Measurements from ENCODE around the gene ITGAL.
"Not testable (repeated sequence)": the region's sequence is repeated elsewhere in the genome, so short reads cannot be mapped to it uniquely, and the experiment has no call there.

The ITGAL gene

DNA sequence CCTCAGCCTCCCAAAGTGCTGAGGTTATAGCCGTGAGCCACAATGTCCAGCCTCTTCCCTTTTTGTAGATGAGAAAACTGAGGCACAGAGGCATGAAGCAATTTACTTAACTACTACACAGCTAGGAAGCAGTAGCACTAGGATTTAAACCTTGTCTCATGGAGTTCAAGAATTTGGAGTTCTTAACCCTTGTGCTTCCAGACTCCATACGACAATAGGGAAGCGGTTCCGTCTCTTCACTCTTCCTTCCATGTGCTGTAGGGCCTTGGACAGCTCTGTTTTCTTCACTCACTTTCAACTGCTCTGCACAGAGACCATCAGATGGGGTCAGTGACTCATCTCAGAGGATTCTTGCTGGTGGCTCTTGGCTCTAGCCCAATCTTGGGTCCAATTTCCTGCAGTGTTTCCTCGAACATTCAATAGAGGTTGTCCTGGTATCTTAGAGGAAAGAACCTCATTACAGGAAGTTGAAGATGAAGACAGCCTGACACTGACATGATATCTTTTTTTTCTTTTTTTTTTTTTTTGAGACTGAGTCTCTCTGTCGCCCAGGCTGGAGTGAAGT lies 19.3 kb downstream of the ITGAL start:
- no peak for DNase-seq (ENCODE audit: low read depth in 2 of 2, low spot score in 1 of 2)

DNA sequence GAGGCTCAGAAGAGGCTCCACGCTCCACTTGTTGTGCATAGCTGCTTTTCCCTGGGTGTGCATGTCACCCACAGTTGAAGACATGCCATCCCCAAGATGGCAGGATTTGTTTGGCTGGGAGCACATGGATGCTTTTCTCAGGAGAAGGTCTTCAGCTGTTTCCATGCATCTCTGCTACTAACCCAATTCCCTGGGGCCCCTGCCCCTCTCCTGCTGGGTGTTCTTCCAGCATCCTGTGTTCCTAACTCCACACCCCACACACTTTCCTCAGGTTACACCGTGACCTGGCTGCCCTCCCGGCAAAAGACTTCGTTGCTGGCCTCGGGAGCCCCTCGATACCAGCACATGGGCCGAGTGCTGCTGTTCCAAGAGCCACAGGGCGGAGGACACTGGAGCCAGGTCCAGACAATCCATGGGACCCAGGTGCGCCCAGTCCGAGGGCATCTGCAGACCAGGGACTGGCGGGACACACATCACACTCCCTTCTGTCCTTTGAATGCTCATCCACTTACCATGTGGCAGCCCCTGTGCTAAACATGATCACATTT lies 21.5 kb downstream of the ITGAL start:
- DNase-seq (ENCODE audit: low read depth in 2 of 2, low spot score in 1 of 2): no peak

DNA sequence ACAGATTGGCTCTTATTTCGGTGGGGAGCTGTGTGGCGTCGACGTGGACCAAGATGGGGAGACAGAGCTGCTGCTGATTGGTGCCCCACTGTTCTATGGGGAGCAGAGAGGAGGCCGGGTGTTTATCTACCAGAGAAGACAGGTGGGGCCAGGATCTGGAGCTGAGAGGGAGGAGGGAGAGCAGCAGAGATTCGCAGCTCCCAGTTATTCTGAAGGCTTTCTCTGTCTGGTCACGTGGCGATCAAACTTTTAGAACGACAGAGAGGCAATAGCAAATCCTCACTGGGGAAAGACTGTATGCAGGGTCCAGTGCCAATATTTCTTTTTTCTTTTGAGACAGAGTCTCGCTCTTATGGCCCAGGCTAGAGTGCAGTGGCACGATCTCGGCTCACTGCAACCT lies 22.2 kb downstream of the ITGAL start:
- DNase-seq (ENCODE audit: low read depth in 2 of 2, low spot score in 1 of 2): no peak

DNA sequence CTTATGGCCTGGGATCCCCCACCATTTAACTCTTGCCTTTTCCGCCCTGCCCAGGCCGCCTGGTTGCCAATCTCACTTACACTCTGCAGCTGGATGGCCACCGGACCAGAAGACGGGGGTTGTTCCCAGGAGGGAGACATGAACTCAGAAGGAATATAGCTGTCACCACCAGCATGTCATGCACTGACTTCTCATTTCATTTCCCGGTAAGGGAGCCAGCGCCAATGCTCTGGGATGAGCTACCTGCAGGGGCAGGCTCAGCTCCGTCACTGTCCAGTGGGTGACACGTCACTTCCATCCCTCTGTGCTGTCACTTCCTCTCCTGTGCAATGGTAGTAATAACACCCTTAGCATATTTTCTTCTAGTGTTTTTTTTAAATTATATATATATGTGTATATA lies 26.7 kb downstream of the ITGAL start:
- no peak for DNase-seq (ENCODE audit: low read depth in 2 of 2, low spot score in 1 of 2)

- DNase-seq (ENCODE audit: low read depth in 2 of 2, low spot score in 1 of 2): no peak
These were observed 31.1 kb downstream of the ITGAL start for GRCh38 chr16:30503403-30504296.

DNA sequence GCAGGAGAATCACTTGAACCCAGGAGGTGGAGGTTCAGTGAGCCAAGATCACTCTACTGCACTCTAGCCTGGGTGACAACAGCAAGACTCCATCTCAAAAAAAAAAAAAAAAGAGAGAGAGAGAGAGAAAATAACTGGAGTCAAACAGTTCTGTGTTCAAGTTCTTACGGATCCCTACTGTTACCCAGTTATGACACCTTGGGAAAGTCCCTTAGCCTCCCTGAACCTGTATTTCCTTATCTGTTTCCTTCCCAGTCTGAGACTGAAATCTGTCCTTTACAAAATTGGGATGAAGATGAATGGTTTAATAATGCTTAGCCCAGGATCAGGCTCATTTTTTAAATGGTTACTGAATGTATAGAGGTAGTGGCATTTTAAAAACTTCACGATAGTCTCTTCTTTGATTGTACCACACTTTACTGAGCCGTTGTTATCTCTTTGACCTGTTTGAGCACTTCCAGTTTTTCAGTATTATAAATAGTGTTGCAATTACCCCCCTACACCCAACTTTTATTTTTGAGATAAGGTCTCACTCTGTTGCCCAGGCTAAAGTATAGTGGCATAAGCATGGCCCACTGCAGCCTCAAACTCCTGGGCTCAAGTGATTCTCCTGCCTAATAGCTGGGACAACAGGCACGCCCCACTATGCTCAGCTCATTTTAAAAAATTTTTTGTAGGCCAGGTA lies 36.7 kb downstream of the ITGAL start:
- no peak for DNase-seq (ENCODE audit: low read depth in 2 of 2, low spot score in 1 of 2)

DNA sequence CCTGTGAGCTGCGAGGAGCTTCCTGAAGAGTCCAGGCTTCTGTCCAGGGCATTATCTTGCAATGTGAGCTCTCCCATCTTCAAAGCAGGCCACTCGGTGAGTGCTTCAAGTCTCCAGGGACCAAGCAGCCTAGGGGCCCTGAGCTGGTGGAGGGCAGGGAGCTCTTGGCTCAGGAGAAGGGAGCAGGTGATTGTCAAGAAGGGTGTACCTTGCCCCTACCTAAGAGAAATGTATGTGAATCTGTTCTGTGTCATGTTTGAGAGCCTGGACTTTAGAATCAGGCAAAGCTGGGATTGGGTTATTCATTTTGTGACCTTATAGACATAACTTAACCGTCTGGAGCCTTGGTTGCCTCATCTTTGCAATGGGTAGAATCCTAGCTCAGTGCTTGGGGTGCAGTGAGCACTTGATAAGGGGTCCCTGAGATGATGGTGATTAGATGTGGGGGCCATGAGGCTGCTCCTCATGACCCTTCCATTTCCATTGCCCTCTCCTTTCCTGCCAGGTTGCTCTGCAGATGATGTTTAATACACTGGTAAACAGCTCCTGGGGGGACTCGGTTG lies 37.9 kb downstream of the ITGAL start:
- DNase-seq (ENCODE audit: low read depth in 2 of 2, low spot score in 1 of 2): no peak

DNA sequence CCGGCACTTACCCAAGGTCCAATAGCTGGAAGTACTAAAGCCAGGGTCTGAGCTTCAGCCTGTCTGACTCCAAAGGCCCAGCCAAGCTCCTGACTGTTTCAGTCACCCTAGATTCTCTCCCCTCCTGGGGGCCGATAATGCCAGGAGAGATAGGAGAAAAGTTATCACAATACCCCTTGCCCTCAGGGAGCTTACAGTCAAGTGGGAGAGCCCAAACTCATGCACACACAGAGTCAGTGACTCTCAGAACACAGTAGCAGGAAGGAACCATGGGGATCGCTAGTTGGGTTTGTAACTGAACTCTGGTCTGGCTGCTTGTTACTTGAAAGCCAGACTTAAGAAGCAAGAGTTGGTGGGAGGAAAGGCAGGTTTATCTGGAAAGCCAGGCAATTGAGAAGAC lies 39.0 kb downstream of the ITGAL start:
- DNase-seq (ENCODE audit: low read depth in 2 of 2, low spot score in 1 of 2): no peak

DNA sequence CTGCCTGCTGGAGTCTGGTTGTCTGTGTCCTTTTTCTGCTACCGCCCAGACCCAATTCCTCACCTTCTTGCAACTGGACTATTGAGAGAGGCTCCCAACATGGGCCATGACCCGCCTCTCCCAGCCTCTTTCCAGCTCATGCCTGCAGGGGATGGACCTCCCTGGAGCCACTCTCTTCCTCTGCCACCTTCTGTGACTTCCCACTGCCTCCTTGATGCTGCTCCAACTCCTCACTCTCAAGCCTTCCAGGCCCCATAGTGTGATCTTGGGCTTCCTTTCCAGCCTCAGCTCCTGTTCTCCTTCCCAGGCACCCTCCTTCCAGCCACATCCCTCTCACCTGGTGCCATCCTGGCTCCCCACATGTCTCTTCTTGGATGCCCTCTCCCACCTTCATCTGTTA lies 42.7 kb downstream of the ITGAL start:
- DNase-seq (ENCODE audit: low read depth in 2 of 2, low spot score in 1 of 2): no peak

DNA sequence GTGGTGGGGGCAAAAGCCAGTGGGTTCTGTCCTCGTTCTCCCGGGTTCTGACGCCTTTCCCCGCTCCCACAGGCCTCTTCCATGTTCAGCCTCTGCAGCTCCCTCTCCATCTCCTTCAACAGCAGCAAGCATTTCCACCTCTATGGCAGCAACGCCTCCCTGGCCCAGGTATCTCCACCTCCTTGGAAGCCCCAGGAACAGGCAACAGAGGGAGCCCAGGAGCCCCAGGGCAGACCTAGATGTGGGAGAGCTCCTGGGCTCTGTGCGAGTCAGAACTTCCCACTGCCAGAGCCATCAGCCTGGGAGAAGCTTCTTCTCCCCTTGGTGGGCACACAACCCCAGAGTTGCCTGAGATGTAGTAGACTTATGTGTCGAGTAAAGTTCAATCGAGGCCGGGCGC lies 46.0 kb downstream of the ITGAL start:
- DNase-seq (ENCODE audit: low read depth in 2 of 2, low spot score in 1 of 2): no peak

GRCh38 chr16:30519120-30520049 lies 46.8 kb downstream of the ITGAL start:
- no peak for DNase-seq (ENCODE audit: low read depth in 2 of 2, low spot score in 1 of 2)

- DNase-seq (ENCODE audit: low read depth in 2 of 2, low spot score in 1 of 2): no peak
These were observed 48.9 kb downstream of the ITGAL start for GRCh38 chr16:30521476-30521872.

- DNase-seq (ENCODE audit: low read depth in 2 of 2, low spot score in 1 of 2): no peak
These were observed 49.5 kb downstream of the ITGAL start for GRCh38 chr16:30521873-30522641.

GRCh38 chr16:30522702-30523463 lies 50.3 kb downstream of the ITGAL start:
- DNase-seq (ENCODE audit: low read depth in 2 of 2, low spot score in 1 of 2): not testable (repeated sequence)

DNA sequence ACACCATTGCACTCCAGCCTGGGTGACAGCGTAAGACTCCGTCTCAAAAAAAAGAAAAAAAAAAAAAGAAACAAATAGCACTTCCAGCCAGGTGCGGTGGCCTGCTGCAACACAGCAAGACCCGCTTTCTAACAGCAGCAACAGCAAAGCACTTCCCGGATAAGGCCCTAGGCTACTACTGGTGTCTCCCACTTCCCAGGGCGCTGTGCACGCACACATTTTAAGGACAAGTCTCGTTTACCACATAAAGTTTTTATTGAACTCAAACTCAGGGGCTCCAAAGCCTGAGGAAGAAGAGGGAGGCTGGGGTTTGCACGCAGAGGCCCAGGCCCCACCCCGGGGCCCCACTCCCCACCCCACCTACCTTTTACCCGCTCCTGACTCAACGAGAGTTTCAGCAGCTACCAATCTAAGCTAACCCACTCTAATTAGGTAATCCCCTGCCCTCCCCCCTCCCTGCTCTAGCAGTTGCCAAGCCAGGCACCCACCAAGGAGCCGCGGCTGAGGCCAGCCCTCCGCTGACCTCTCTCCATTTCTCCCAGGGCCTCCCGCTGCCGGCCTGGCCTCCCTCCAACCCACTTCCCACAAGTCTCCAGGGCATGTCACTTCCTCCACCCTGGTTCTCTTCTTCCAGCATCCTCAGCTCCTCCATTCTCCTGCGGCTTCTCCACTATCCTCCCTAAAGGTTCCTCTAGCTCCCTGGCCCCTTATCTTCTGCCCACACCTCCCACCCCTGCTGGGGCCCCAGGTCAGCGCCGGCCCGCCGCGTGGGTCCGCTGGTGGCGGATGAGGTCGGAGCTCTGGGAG lies 51.4 kb downstream of the ITGAL start:
- no peak for DNase-seq (ENCODE audit: low read depth in 2 of 2, low spot score in 1 of 2)

GRCh38 chr16:30524575-30525568 lies 52.3 kb downstream of the ITGAL start:
- DNase-seq (ENCODE audit: low read depth in 2 of 2, low spot score in 1 of 2): no peak

DNA sequence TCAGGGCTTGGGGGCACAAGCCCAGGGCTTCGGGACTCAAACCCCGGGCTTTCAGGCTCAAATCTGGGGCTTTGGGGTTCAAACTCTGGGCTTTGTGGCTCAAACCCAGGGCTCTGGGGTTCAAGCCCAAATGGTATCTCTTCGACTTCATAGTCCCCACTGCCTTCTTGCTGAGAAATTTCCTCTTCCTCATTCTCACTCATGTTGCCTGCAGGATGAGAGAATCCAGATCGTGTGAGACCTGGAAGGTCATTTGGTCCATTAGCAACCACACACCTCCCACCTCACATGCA lies 53.2 kb downstream of the ITGAL start:
- DNase-seq (ENCODE audit: low read depth in 2 of 2, low spot score in 1 of 2): no peak
